WTC11 (cell line): ENCODE results near the gene IRF1. TPM values are rescaled to one million over a fixed set of nuclear protein-coding genes. Genes with fewer than 3 reads are reported as not detected.

ENCODE experiments used
- ATAC-seq: fragments of 200-7000 bp; cut with Tn5 transposase; 2 replicates; pipeline ENCODE4 v1.10.0; 2021; ENCODE audit warnings: mild to moderate bottlenecking, moderate library complexity
- CTCF ChIA-PET: fragments of 300-600 bp; sonication (Branson Sonifier 250); formaldehyde crosslinking; loops from one replicate; lab custom pipeline; 2021; ENCODE audit warnings: antibody characterized with exemption; lab: Charles Lee
- POLR2A ChIA-PET: fragments of 350-600 bp; sonication (Branson Sonifier 250); formaldehyde crosslinking; loops from one replicate; lab custom pipeline; 2021; ENCODE audit warnings: antibody characterized with exemption; lab: Charles Lee
- DNase-seq: peaks from one replicate; pipeline ENCODE4 v3.0.0; 2021; ENCODE audit warnings: low spot score
- H3K27ac Mint-ChIP-seq: 2 replicates; pipeline ENCODE4 v1.8.0; 2021; ENCODE audit warnings: mixed read lengths
- H3K27me3 Mint-ChIP-seq: 2 replicates; pipeline ENCODE4 v1.8.0; 2021; ENCODE audit warnings: low read depth, mild to moderate bottlenecking, moderate library complexity, mixed read lengths
- H3K36me3 Mint-ChIP-seq: 2 replicates; pipeline ENCODE4 v1.8.0; 2021; ENCODE audit warnings: mixed read lengths
- H3K4me1 Mint-ChIP-seq: 2 replicates; pipeline ENCODE4 v1.8.0; 2022; ENCODE audit warnings: mixed read lengths
- H3K4me3 Mint-ChIP-seq: 2 replicates; pipeline ENCODE4 v1.8.0; 2021; ENCODE audit warnings: mild to moderate bottlenecking, moderate library complexity, mixed read lengths
- H3K9me3 Mint-ChIP-seq: 2 replicates; pipeline ENCODE4 v1.8.0; 2021; ENCODE audit warnings: mixed read lengths
- AR ChIP-seq: fragments of 250-450 bp; sonication (Bioruptor Pico); IDR thresholded peaks from 2 replicates; pipeline ENCODE4 v1.9.0; 2021; ENCODE audit warnings: mild to moderate bottlenecking
- ATF3 ChIP-seq: sonication (generic); formaldehyde crosslinking; conservative IDR thresholded peaks from 2 replicates; pipeline ENCODE4 v1.8.1; 2022; ENCODE audit warnings: mild to moderate bottlenecking, missing genetic modification reagents
- CBFB ChIP-seq: sonication (generic); formaldehyde crosslinking; IDR thresholded peaks from 2 replicates; pipeline ENCODE4 v1.8.1; 2022; ENCODE audit warnings: mild to moderate bottlenecking, low read depth, missing genetic modification reagents
- CREB1 ChIP-seq: sonication (generic); formaldehyde crosslinking; IDR thresholded peaks from 2 replicates; pipeline ENCODE4 v1.8.0; 2023; ENCODE audit warnings: mild to moderate bottlenecking, missing genetic modification reagents
- CREM ChIP-seq: sonication (generic); formaldehyde crosslinking; IDR thresholded peaks from 2 replicates; pipeline ENCODE4 v1.8.1; 2022; ENCODE audit warnings: mild to moderate bottlenecking, missing genetic modification reagents, moderate library complexity
- CTCF ChIP-seq: fragments of 200-600 bp; IDR thresholded peaks from 2 replicates; pipeline ENCODE4 v1.8.0; 2022; ENCODE audit warnings: antibody characterized with exemption
- E2F4 ChIP-seq: sonication (generic); formaldehyde crosslinking; IDR thresholded peaks from 2 replicates; pipeline ENCODE4 v1.8.1; 2022; ENCODE audit warnings: low read depth, mild to moderate bottlenecking, moderate library complexity, missing genetic modification reagents, borderline replicate concordance
- E2F5 ChIP-seq: sonication (generic); formaldehyde crosslinking; IDR thresholded peaks from 2 replicates; pipeline ENCODE4 v1.8.1; 2022; ENCODE audit warnings: mild to moderate bottlenecking, moderate library complexity, missing genetic modification reagents
- FOXK1 ChIP-seq: sonication (generic); formaldehyde crosslinking; IDR thresholded peaks from 2 replicates; pipeline ENCODE4 v1.8.0; 2022; ENCODE audit warnings: mild to moderate bottlenecking, moderate library complexity, missing genetic modification reagents
- HMGXB4 ChIP-seq: sonication (generic); formaldehyde crosslinking; IDR thresholded peaks from 2 replicates; pipeline ENCODE4 v1.8.1; 2023; ENCODE audit warnings: mild to moderate bottlenecking, moderate library complexity, missing genetic modification reagents
- NR2C2 ChIP-seq: sonication (generic); formaldehyde crosslinking; IDR thresholded peaks from 2 replicates; pipeline ENCODE4 v1.8.0; 2022; ENCODE audit warnings: mild to moderate bottlenecking, missing genetic modification reagents
- TEAD1 ChIP-seq: sonication (generic); formaldehyde crosslinking; IDR thresholded peaks from 2 replicates; pipeline ENCODE4 v1.8.0; 2022; ENCODE audit warnings: mild to moderate bottlenecking, missing genetic modification reagents
- ZNF219 ChIP-seq: sonication (generic); formaldehyde crosslinking; IDR thresholded peaks from 2 replicates; pipeline ENCODE4 v1.8.0; 2023; ENCODE audit warnings: missing genetic modification reagents, mild to moderate bottlenecking, borderline replicate concordance
- ZNF416 ChIP-seq: fragments of 250-450 bp; sonication (Bioruptor Pico); IDR thresholded peaks from 2 replicates; pipeline ENCODE4 v1.9.0; 2021; ENCODE audit warnings: mild to moderate bottlenecking, inconsistent platforms
- ZNF423 ChIP-seq: fragments of 250-450 bp; sonication (Bioruptor Pico); IDR thresholded peaks from 2 replicates; pipeline ENCODE4 v2.1.2; 2022; ENCODE audit warnings: mild to moderate bottlenecking, moderate library complexity
- ZNF532 ChIP-seq: fragments of 250-450 bp; sonication (Bioruptor Pico); IDR thresholded peaks from 2 replicates; pipeline ENCODE4 v1.9.0; 2021; ENCODE audit warnings: mild to moderate bottlenecking, borderline replicate concordance
- ZSCAN18 ChIP-seq: fragments of 250-450 bp; sonication (Bioruptor Pico); IDR thresholded peaks from 2 replicates; pipeline ENCODE4 v2.1.2; 2022; ENCODE audit warnings: mild to moderate bottlenecking, moderate library complexity
- total RNA-seq: library from RNA; stranded (reverse); gene quantifications from 3 replicates; pipeline ENCODE4 v1.2.3, GENCODE V29; 2021

The IRF1 gene
- total RNA-seq, 1 experiment from 2014 or later = 8.8 TPM

GRCh38 chr5:132434416-132435286 is 55.9 kb downstream of the IRF1 start (continued):
- TF ChIP-seq ZSCAN18 = no peak
- TF ChIP-seq CBFB (CRISPR knock-in tag) = no peak
- no peak for TF ChIP-seq CTCF

GRCh38 chr5:132433141-132433540 is 57.4 kb downstream of the IRF1 start:
- no peaks in the 10 kb centered on the region for H3K27me3 Mint-ChIP-seq
- H3K27ac Mint-ChIP-seq = no peak overlapping the region
- no peak for ATAC-seq
- H3K36me3 Mint-ChIP-seq = no peaks in the 10 kb centered on the region
- H3K4me3 Mint-ChIP-seq = no peak overlapping the region
- no peak for DNase-seq
- H3K9me3 Mint-ChIP-seq = no peaks in the 10 kb centered on the region
- ChIA-PET CTCF (interaction anchor here (0.8 kb wide), 1 partner anchor 22 kb away, joined by 3 read pairs; no protein-coding TSS in a partner anchor), POLR2A (no interaction called here)
- H3K4me1 Mint-ChIP-seq = peaks cover 21% of the 10 kb centered on the region
- TF ChIP-seq ZNF416 (CRISPR knock-in tag) (no peak), CREM (CRISPR knock-in tag) (no peak), ZNF532 (CRISPR knock-in tag) (no peak), ATF3 (CRISPR knock-in tag) (no peak), CREB1 (no peak), TEAD1 (CRISPR knock-in tag) (no peak), ZNF219 (CRISPR knock-in tag) (no peak), AR (CRISPR knock-in tag) (no peak), ZNF423 (no peak), E2F5 (CRISPR knock-in tag) (no peak), FOXK1 (CRISPR knock-in tag) (no peak), E2F4 (CRISPR knock-in tag) (no peak), NR2C2 (CRISPR knock-in tag) (no peak), CTCF (no peak), HMGXB4 (CRISPR knock-in tag) (no peak)
